IMR-90 (cell line): ENCODE results near the gene CDKN1C. TPM values are rescaled to one million over a fixed set of nuclear protein-coding genes. Genes with fewer than 3 reads are reported as not detected.

Experiments used
- ATAC-seq: fragments of 200-7000 bp; cut with Tn5 transposase; 2 replicates; pipeline ENCODE4 v1.9.1; 2020; ENCODE audit warnings: low read depth, mild to moderate bottlenecking, moderate library complexity
- BruUV-seq: library from RNA; stranded (reverse); fragments of 400-500 nt; replicated peaks from 2 replicates; lab custom pipeline; 2021; lab: Mats Ljungman, UMichigan
- CTCF ChIA-PET: fragments of 300-600 bp; formaldehyde crosslinking; extraction: SDS; loops from one replicate; lab custom pipeline; 2021; ENCODE audit warnings: antibody characterized with exemption; lab: Yijun Ruan, JAX
- POLR2A ChIA-PET: fragments of 300-600 bp; sonication (Branson Sonifier 250); formaldehyde crosslinking; loops from one replicate; lab custom pipeline; 2022; ENCODE audit warnings: antibody characterized with exemption; ENCODE audit not compliant: unreplicated experiment; lab: Charles Lee
- DNase-seq: peaks from one replicate; pipeline ENCODE4 v3.0.0; 2013
- H2AFZ ChIP-seq: replicated peaks from 2 replicates; pipeline ENCODE3; 2013; ENCODE audit warnings: low read length, mild to moderate bottlenecking; ENCODE audit not compliant: poor library complexity
- H2AK5ac ChIP-seq: 2 replicates; pipeline ENCODE4 v1.6.1; 2013; ENCODE audit warnings: low read depth, low read length, inconsistent platforms
- H2AK9ac ChIP-seq: replicated peaks from 2 replicates; pipeline ENCODE3; 2013; ENCODE audit warnings: mild to moderate bottlenecking, low read depth, low read length, moderate library complexity; ENCODE audit not compliant: poor library complexity
- H2BK120ac ChIP-seq: 2 replicates; pipeline ENCODE4 v1.6.1; 2013; ENCODE audit warnings: low read depth, low read length, inconsistent platforms
- H2BK15ac ChIP-seq: 3 replicates; pipeline ENCODE4 v1.6.1; 2013; ENCODE audit warnings: low read depth, low read length, inconsistent platforms
- H2BK20ac ChIP-seq: 2 replicates; pipeline ENCODE4 v1.6.1; 2013; ENCODE audit warnings: low read depth, mild to moderate bottlenecking, inconsistent platforms, low read length, moderate library complexity
- H2BK5ac ChIP-seq: 2 replicates; pipeline ENCODE4 v1.6.1; 2013; ENCODE audit warnings: mild to moderate bottlenecking, low read depth, low read length, inconsistent platforms; ENCODE audit not compliant: poor library complexity, severe bottlenecking
- H3K14ac ChIP-seq: replicated peaks from 2 replicates; pipeline ENCODE4 v1.6.1; 2013; ENCODE audit warnings: low read depth, low read length, inconsistent platforms
- H3K18ac ChIP-seq: 2 replicates; pipeline ENCODE4 v1.6.1; 2013; ENCODE audit warnings: low read depth, low read length, control low read depth
- H3K23ac ChIP-seq: 2 replicates; pipeline ENCODE4 v1.6.1; 2013; ENCODE audit warnings: low read depth, low read length, inconsistent platforms
- H3K27ac ChIP-seq: 2 replicates; pipeline ENCODE4 v1.5.1; 2013; ENCODE audit warnings: mild to moderate bottlenecking, control low read depth, low read length; ENCODE audit not compliant: insufficient read depth
- H3K27me3 ChIP-seq: 2 replicates; pipeline ENCODE4 v1.6.1; 2013; ENCODE audit warnings: low read length; ENCODE audit not compliant: control insufficient read depth, insufficient read depth
- H3K36me3 ChIP-seq: 2 replicates; pipeline ENCODE4 v1.6.1; 2013; ENCODE audit warnings: low read length, mixed read lengths; ENCODE audit not compliant: control insufficient read depth, insufficient read depth
- H3K4ac ChIP-seq: 2 replicates; pipeline ENCODE4 v1.6.1; 2013; ENCODE audit warnings: low read depth, low read length, inconsistent platforms
- H3K4me1 ChIP-seq: 2 replicates; pipeline ENCODE4 v1.6.1; 2013; ENCODE audit warnings: low read length, mixed read lengths; ENCODE audit not compliant: control insufficient read depth, insufficient read depth
- H3K4me2 ChIP-seq: 2 replicates; pipeline ENCODE4 v1.6.1; 2013; ENCODE audit warnings: low read depth, mild to moderate bottlenecking, control low read depth, low read length, moderate library complexity
- H3K4me3 ChIP-seq: 2 replicates; pipeline ENCODE4 v1.5.1; 2013; ENCODE audit warnings: low read depth, mild to moderate bottlenecking, control low read depth, low read length, moderate library complexity; ENCODE audit not compliant: insufficient read depth
- H3K56ac ChIP-seq: 2 replicates; pipeline ENCODE4 v1.6.1; 2013; ENCODE audit warnings: low read length, inconsistent platforms; ENCODE audit not compliant: insufficient read depth; ENCODE audit errors: extremely low read depth
- H3K79me1 ChIP-seq, 2 experiments: 2 replicates each; pipeline ENCODE4 v1.6.1; 2013; ENCODE audit warnings: low read length in 2 of 2, inconsistent platforms in 1 of 2, low read depth in 1 of 2
- H3K9ac ChIP-seq: 2 replicates; pipeline ENCODE4 v1.6.1; 2013; ENCODE audit warnings: low read depth, low read length, control low read depth
- H3K9me1 ChIP-seq: 2 replicates; pipeline ENCODE4 v1.6.1; 2013; ENCODE audit warnings: low read length, inconsistent platforms; ENCODE audit not compliant: insufficient read depth
- H3K9me3 ChIP-seq: 2 replicates; pipeline ENCODE4 v1.6.1; 2013; ENCODE audit warnings: low read length; ENCODE audit not compliant: control insufficient read depth, insufficient read depth
- H4K20me1 ChIP-seq: 2 replicates; pipeline ENCODE4 v1.6.1; 2013; ENCODE audit warnings: low read length, inconsistent platforms; ENCODE audit not compliant: insufficient read depth
- H4K5ac ChIP-seq: 2 replicates; pipeline ENCODE4 v1.6.1; 2013; ENCODE audit warnings: mild to moderate bottlenecking, low read depth, low read length, control low read depth
- H4K8ac ChIP-seq, 2 experiments: 2 replicates each; pipeline ENCODE4 v1.6.1; 2013; ENCODE audit warnings: low read depth in 2 of 2, low read length in 2 of 2, control low read depth in 1 of 2, inconsistent platforms in 1 of 2
- H4K91ac ChIP-seq: 2 replicates; pipeline ENCODE4 v1.6.1; 2013; ENCODE audit warnings: low read depth, low read length, inconsistent platforms; ENCODE audit not compliant: insufficient read depth
- SMC3 ChIP-seq: fragments of 150-350 bp; IDR thresholded peaks from 2 replicates; pipeline ENCODE4 v1.6.1; 2016; ENCODE audit warnings: low read depth, mild to moderate bottlenecking, antibody characterized with exemption, low read length, moderate library complexity
- WGBS, 2 experiments: methylation state at CpG; one replicate each; pipeline versions ENCODE4 v1.1.5 to v1.1.7; 2013; ENCODE audit warnings: missing lambda C conversion rate in 2 of 2; ENCODE audit not compliant: insufficient read length in 1 of 2; ENCODE audit errors: extremely low coverage in 2 of 2; 5-methylcytosine and 5-hydroxymethylcytosine counted together
- dilution Hi-C: fragments of 300-500 bp; cut with HindIII; formaldehyde crosslinking; loops from one replicate; pipeline ENCODE4 v1.14.3; 2018; ENCODE audit warnings: low sequenced_read_pairs; ENCODE audit not compliant: unreplicated experiment
- in situ Hi-C: fragments of 300-500 bp; cut with MboI; formaldehyde crosslinking; loops from 3 replicates; pipeline ENCODE4 v1.14.3; 2019; ENCODE audit warnings: low sequenced_read_pairs, inconsistent platforms, mixed read lengths
- intact Hi-C: fragments of 100-400 bp; cut with micrococcal nuclease; formaldehyde crosslinking; loops from 2 replicates; pipeline ENCODE4 v1.10.0; 2022
- polyA plus RNA-seq, 3 experiments: library from polyadenylated mRNA; depleted of rRNA; stranded (reverse); fragments of >200 nt; gene quantifications; 2 replicates each; pipeline ENCODE4 v1.2.3, GENCODE V29; 2012; ENCODE audit warnings: low replicate concordance in 1 of 3
- total RNA-seq: library from RNA; depleted of rRNA; stranded (reverse); fragments of >200 nt; gene quantifications from 2 replicates; pipeline ENCODE4 v1.2.3, GENCODE V29; 2012

CDKN1C gene
- total and polyA plus RNA-seq, 2 of the 4 experiments (the other 2 are of a cell fraction) = 1.6 to 3.0 TPM

- no peak for DNase-seq
- TF ChIP-seq SMC3 = no peak
- Histone ChIP-seq H2AK9ac (no peak overlapping the region), H3K79me1 (peaks cover 0 to 3% of the 10 kb centered on the region in 2 experiments; a peak in 1 of 4 replicates), H3K4me3 (no peak overlapping the region), H3K4me1 (peaks cover 2% of the 10 kb centered on the region; the same call in 1 of the 2 replicates), H3K9ac (no peak overlapping the region), H3K9me1 (no peaks in the 10 kb centered on the region; the same call in 1 of the 2 replicates), H4K5ac (no peak overlapping the region), H3K36me3 (peaks cover 7% of the 10 kb centered on the region; the same call in 1 of the 2 replicates), H3K23ac (no peak overlapping the region), H2BK120ac (no peak overlapping the region), H3K27ac (no peak overlapping the region), H3K14ac (no peak overlapping the region), H3K56ac (no peak overlapping the region), H3K18ac (no peak overlapping the region), H4K91ac (no peak overlapping the region), H4K20me1 (peaks cover 12% of the 10 kb centered on the region), H2AK5ac (no peak overlapping the region), H3K4ac (no peak overlapping the region; the same call in 1 of the 2 replicates), H2BK20ac (no peak overlapping the region), H2BK5ac (no peak overlapping the region), H3K4me2 (no peak overlapping the region), H4K8ac (no peak overlapping the region), H2BK15ac (no peak overlapping the region), H2AFZ (no peak overlapping the region), H3K27me3 (peaks cover 6% of the 10 kb centered on the region), H3K9me3 (peaks cover 9% of the 10 kb centered on the region)
- ChIA-PET POLR2A (no interaction called here), CTCF (interaction anchor here (0.5 to 1.1 kb wide), 2 partner anchors 279 to 350 kb away, joined by 3 read pairs; no protein-coding TSS in a partner anchor)
- dilution Hi-C loops (no loop called here), intact Hi-C loops (no loop called here), in situ Hi-C loops (loop anchor here (25.0 kb wide), 1 partner anchor 694 kb away; no protein-coding TSS in a partner anchor)
- WGBS, 2 experiments = 81% methylated on average over 9 of the region's 19 CpGs; no CpG with 5 or more reads in 1 of the 2 experiments
- BruUV-seq = no TSS peak
- no peak for ATAC-seq
These were observed 4.2 kb downstream of the CDKN1C start for GRCh38 chr11:2881076-2881980.
